Measurements from ENCODE around the gene ETV6. TPM values are rescaled to one million over a fixed set of nuclear protein-coding genes. Genes with fewer than 3 reads are reported as not detected.
"Not testable (repeated sequence)": the region's sequence is repeated elsewhere in the genome, so short reads cannot be mapped to it uniquely, and the experiment has no call there.

Gene ETV6
- total RNA-seq, 2 experiments from 2014 or later: 28.5 to 30.2 TPM

DNA sequence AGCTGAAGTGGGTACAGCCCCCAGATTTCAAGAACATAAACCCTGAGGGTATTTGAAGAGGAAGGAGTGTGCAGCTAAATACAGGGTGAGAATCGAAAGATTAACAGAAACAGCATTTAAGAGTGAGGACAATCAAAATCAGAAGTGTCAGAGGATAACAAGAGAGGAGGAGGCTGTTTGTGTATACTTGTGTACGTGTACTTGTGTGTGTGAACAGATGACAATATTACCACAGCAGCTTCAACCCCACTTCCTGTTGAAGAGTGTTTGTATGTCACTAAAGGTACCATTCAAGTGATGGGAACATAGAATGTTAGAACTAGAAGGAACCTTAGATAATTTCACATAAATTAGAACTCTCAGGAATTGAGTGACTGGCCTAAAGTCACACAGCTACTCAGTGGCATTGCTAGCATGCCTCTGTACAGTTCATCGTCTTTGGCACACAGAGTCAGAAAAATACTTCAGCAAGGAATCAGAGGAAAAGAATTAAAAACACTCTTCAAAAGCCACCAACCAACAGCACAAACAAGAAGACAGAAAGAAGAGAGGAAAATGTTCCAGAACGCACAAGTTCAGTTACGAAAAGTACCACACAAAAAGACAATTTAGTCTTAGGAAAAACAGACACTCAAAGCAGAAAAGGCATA, 256.9 kb downstream of the ETV6 start:
- peaks cover 21% of the 10 kb centered on the region for H3K4me1 ChIP-seq (ENCODE audit: insufficient read depth, low read length)
- H3K9me3 ChIP-seq (ENCODE audit: control insufficient read depth in 1 of 2, insufficient read depth in 1 of 2, low read length in 2 of 2): peaks cover 0 to 11% of the 10 kb centered on the region in 2 experiments
- Mint-ChIP-seq H3K27me3 (no peaks in the 10 kb centered on the region), H3K4me3 (no peak overlapping the region), H3K27ac (peak overlapping the region; percentile 0), H3K9me3 (peaks cover 9% of the 10 kb centered on the region), H3K36me3 (ENCODE audit: low read depth) (peaks cover 5% of the 10 kb centered on the region), H3K4me1 (ENCODE audit: low read depth) (peaks cover 48% of the 10 kb centered on the region)
- ChIA-PET CTCF (interaction anchor here (0.6 kb wide), 1 partner anchor 52 kb away, joined by 3 read pairs; no protein-coding TSS in a partner anchor), POLR2A (no interaction called here)
- H3K4me3 ChIP-seq (ENCODE audit: low read length): no peak overlapping the region
- intact Hi-C loops (cut with DNase I, micrococcal nuclease): loop anchor here in 1 of 2 experiments (10.0 kb wide), 1 partner anchor 108 kb away; no protein-coding TSS in a partner anchor
- peak in 1 of 14 experiments; percentile 19 for DNase-seq
- H3K27ac ChIP-seq (ENCODE audit: low read depth in 1 of 2, low read length in 2 of 2): no peak overlapping the region
- TF ChIP-seq, protein P1, sequence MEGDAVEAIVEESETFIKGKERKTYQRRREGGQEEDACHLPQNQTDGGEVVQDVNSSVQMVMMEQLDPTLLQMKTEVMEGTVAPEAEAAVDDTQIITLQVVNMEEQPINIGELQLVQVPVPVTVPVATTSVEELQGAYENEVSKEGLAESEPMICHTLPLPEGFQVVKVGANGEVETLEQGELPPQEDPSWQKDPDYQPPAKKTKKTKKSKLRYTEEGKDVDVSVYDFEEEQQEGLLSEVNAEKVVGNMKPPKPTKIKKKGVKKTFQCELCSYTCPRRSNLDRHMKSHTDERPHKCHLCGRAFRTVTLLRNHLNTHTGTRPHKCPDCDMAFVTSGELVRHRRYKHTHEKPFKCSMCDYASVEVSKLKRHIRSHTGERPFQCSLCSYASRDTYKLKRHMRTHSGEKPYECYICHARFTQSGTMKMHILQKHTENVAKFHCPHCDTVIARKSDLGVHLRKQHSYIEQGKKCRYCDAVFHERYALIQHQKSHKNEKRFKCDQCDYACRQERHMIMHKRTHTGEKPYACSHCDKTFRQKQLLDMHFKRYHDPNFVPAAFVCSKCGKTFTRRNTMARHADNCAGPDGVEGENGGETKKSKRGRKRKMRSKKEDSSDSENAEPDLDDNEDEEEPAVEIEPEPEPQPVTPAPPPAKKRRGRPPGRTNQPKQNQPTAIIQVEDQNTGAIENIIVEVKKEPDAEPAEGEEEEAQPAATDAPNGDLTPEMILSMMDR (IDR thresholded peaks at IDR 0.05): no peak
- no peaks in the 10 kb centered on the region for H3K27me3 ChIP-seq (ENCODE audit: control insufficient read depth in 1 of 2, insufficient read depth in 2 of 2, low read length in 2 of 2)
- no peaks in the 10 kb centered on the region for H3K36me3 ChIP-seq (ENCODE audit: insufficient read depth, low read length)
- peak; percentile 57 for ATAC-seq (ENCODE audit: poor library complexity)

DNA sequence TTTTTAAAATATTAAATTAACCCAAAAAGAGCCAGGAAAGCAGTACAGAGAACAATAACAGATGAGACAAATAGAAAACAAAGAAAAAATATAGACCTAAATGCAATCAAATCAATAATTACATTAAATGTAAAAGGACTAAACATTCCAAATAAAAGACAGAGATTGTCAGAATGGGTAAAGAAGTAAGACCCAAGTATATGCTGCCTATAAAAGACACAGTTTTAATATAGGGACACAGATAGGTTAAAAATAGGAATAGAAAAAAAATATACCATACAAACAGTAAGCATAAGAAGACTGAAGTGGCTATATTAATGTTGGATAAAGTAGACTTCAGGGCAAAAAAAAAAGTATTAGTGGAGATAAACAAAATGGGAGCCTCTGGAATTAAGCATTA, 258.2 kb downstream of the ETV6 start:
- Histone ChIP-seq H3K9me3 (ENCODE audit: control insufficient read depth in 1 of 2, insufficient read depth in 1 of 2, low read length in 2 of 2) (peaks cover 0 to 11% of the 10 kb centered on the region in 2 experiments), H3K4me1 (ENCODE audit: insufficient read depth, low read length) (peaks cover 8% of the 10 kb centered on the region), H3K36me3 (ENCODE audit: insufficient read depth, low read length) (no peaks in the 10 kb centered on the region), H3K4me3 (ENCODE audit: low read length) (no peak overlapping the region), H3K27ac (ENCODE audit: low read depth in 1 of 2, low read length in 2 of 2) (no peak overlapping the region), H3K27me3 (ENCODE audit: control insufficient read depth in 1 of 2, insufficient read depth in 2 of 2, low read length in 2 of 2) (no peaks in the 10 kb centered on the region)
- TF ChIP-seq, protein P1 (IDR thresholded peaks at IDR 0.05): no peak
- ChIA-PET POLR2A (no interaction called here), CTCF (no interaction called here)
- intact Hi-C loops (cut with DNase I, micrococcal nuclease): loop anchor here in 1 of 2 experiments (10.0 kb wide), 1 partner anchor 107 kb away; no protein-coding TSS in a partner anchor
- Mint-ChIP-seq H3K27me3 (no peaks in the 10 kb centered on the region), H3K4me3 (no peak overlapping the region), H3K9me3 (peaks cover 9% of the 10 kb centered on the region), H3K4me1 (ENCODE audit: low read depth) (peaks cover 36% of the 10 kb centered on the region), H3K27ac (no peak overlapping the region), H3K36me3 (ENCODE audit: low read depth) (peaks cover 5% of the 10 kb centered on the region)
- DNase-seq (no peak), ATAC-seq (ENCODE audit: poor library complexity) (no peak)

GRCh38 chr12:11909406-11909805, 259.9 kb downstream of the ETV6 start:
- POLR2A ChIA-PET; CTCF ChIA-PET; H3K27ac Mint-ChIP-seq; DNase-seq; H3K36me3 ChIP-seq (ENCODE audit: insufficient read depth, low read length); H3K9me3 Mint-ChIP-seq; H3K27me3 ChIP-seq (ENCODE audit: control insufficient read depth in 1 of 2, insufficient read depth in 2 of 2, low read length in 2 of 2); H3K27ac ChIP-seq (ENCODE audit: low read depth in 1 of 2, low read length in 2 of 2); ATAC-seq (ENCODE audit: poor library complexity); H3K4me3 Mint-ChIP-seq; H3K27me3 Mint-ChIP-seq; H3K4me3 ChIP-seq (ENCODE audit: low read length); H3K36me3 Mint-ChIP-seq (ENCODE audit: low read depth); H3K4me1 ChIP-seq (ENCODE audit: insufficient read depth, low read length): not testable (repeated sequence)
- peaks cover 0 to 11% of the 10 kb centered on the region in 2 experiments for H3K9me3 ChIP-seq (ENCODE audit: control insufficient read depth in 1 of 2, insufficient read depth in 1 of 2, low read length in 2 of 2)
- intact Hi-C loops (cut with DNase I, micrococcal nuclease): loop anchor here in 1 of 2 experiments (10.0 kb wide), 1 partner anchor 105 kb away; no protein-coding TSS in a partner anchor
- H3K4me1 Mint-ChIP-seq (ENCODE audit: low read depth): peaks cover 20% of the 10 kb centered on the region
